Cardiac septum (tissue), 1 donor: ENCODE data around the gene KCTD13. TPM values are rescaled to one million over a fixed set of nuclear protein-coding genes. Genes with fewer than 3 reads are reported as not detected.
"Not testable (repeated sequence)": the region's sequence is repeated elsewhere in the genome, so short reads cannot be mapped to it uniquely, and the experiment has no call there.

Source experiments
- DNase-seq: peaks from one replicate; pipeline ENCODE4 v3.0.0-alpha.2; 2020; ENCODE audit warnings: low spot score
- intact Hi-C: fragments of 100-400 bp; cut with DNase I; formaldehyde crosslinking; loops from one replicate; pipeline ENCODE4 v1.14.0; 2022
- total RNA-seq: library from RNA; stranded (reverse); fragmentation: NEBNext Ultra II Directional; extraction: Animal tissue kit (Norgen Biotek cat#: 25700); gene quantifications from one replicate; pipeline ENCODE4 v1.2.1, GENCODE V29; 2021
- donor health status: DM: no; HTN: no; CAD: no.

Gene KCTD13
- total RNA-seq, 1 donor from 2014 or later = 10.7 TPM

GRCh38 chr16:29894352-29894751 lies 31.7 kb downstream of the KCTD13 start:
- DNase-seq = no peak
- intact Hi-C loops = no loop called here

DNA sequence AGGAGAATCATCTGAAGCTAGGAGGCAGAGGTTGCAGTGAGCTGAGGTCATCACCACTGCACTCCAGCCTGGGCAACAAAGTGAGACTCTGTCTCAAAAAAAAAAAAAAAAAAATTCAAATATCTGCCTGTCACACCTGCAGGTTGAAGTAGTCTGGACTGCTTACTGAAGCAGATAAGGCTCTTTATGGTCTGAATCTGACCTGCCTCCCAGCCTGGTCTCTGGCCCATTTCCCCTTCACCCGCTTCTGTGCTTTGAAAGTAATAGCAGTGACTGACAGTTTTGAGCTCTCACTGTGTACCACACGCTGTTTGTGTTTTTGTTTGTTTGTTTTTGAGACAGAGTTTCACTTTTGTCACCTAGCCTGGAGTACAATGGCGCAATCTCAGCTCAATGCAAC lies 32.5 kb downstream of the KCTD13 start:
- DNase-seq = no peak
- intact Hi-C loops = no loop called here

GRCh38 chr16:29892458-29892813 lies 33.6 kb downstream of the KCTD13 start:
- intact Hi-C loops = no loop called here

GRCh38 chr16:29891525-29892457 lies 34.2 kb downstream of the KCTD13 start:
- intact Hi-C loops = no loop called here
- DNase-seq = no peak

More at GRCh38 chr16:29892458-29892813, 33.6 kb downstream of the KCTD13 start:
- DNase-seq = no peak

DNA sequence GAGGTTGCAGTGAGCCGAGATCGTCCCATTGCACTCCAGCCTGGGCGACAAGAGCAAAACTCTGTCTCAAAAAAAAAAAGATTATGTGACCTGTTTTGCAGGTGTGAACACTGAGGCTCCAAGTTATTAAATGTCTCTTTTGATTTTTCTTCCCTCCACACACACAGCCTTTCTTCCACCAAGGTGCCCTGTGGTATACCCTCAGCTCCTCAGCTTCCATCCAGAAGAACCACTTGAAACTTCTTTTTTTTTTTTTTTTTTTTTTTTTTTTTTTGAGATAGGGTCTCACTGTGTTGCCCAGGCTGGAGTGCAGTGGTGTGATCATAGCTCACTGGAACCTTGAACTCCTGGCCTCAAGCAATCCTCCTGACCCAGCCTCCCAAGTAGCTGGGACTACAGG lies 36.7 kb downstream of the KCTD13 start:
- intact Hi-C loops, DNase-seq: not testable (repeated sequence)

DNA sequence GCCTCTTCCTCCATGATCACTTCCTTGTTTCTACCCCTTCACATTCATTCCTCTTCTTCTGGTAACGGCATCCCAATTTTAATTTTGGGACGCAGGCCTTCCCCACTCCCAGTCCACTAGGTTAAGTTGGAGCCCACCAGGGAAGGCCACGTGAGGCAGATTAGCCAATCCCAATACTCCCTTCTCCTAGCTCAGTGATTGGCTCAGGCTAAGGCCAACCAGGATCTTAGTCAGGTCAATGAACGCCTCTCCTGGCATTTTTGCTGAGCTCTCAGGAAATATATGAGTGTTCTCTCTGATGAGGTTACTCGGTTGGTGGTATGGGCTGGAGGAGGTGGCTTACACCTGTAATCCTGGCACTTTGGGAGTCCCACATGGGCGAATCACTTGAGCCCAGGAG lies 42.0 kb downstream of the KCTD13 start:
- intact Hi-C loops = no loop called here

GRCh38 chr16:29881050-29881449 lies 45.0 kb downstream of the KCTD13 start:
- intact Hi-C loops = no loop called here
- no peak for DNase-seq

More for the DNA sequence above, 42.0 kb downstream of the KCTD13 start:
- DNase-seq = no peak

GRCh38 chr16:29878172-29878571 lies 47.9 kb downstream of the KCTD13 start:
- intact Hi-C loops = no loop called here
- DNase-seq = no peak

DNA sequence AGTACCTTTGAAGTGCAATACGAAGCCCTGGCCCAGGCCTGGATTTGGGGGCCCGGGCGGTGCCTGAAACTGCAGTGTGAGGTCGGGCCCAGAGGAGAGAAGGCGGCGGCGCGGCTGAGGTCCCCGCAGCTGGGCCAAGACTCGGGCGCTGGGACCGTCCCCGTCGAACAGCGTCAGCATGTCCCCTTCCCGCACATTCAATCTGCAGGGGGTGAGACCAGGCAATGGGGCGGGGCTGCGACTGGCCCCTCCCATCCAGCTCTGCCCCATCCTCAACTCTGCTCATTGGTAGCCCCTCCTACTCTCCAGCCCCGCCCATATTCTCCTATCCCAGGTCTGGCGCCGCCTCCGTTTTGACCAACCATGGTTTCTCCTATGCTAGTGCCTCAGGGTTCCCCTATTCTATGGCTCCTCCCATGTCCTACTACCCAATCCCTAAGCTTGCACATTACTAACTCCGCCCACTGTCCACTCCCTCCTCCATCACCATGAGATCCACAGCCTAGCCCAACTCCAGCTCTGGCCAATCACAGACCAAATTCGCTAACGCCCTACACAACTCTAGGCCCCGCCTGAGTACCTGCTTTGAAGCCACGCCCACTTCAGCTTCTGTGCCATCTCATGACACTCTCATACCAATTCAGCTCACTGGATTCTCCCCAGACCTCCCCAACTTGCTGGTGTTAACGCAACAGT lies 48.6 kb downstream of the KCTD13 start:
- no peak for DNase-seq
- intact Hi-C loops = no loop called here

DNA sequence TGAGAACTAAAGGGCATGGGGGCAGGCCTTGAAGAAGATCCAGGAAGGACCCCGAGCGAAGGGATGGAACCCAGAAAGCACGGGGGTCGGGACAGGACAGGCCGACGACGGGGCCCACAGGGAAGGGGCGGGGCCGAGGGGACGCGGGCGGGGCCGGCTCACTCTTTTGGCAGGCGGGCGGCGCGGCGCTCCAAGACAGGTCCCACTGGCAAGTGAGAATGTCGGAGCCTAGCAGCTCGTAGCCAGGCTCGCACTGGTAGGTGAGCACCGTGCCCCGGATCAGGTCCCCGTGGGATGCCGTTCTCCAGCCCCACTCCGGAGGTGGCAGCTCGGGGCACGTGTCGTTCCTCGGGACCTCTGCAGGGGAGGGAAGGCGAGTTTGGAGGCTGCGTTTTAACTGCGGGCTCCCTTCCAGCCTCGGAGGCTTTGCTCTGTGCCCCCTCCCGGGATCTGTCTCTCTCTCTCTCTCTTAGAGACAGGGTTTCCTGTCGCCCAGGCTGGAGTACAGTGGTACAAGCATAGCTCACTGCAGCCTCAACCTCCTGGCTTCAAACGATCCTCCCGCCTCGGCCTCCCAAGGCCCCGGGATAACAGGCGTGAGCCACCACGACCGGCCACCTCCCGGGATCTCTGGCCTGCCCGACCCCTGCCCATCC lies 49.3 kb downstream of the KCTD13 start:
- no peak for DNase-seq
- intact Hi-C loops = no loop called here

GRCh38 chr16:29876217-29876593 lies 49.8 kb downstream of the KCTD13 start:
- intact Hi-C loops = no loop called here
- DNase-seq = no peak

- DNase-seq = no peak
- intact Hi-C loops = no loop called here
Observed at GRCh38 chr16:29875206-29875605, 50.8 kb downstream of the KCTD13 start.

GRCh38 chr16:29873319-29873718 lies 52.7 kb downstream of the KCTD13 start:
- intact Hi-C loops = no loop called here
- no peak for DNase-seq

DNA sequence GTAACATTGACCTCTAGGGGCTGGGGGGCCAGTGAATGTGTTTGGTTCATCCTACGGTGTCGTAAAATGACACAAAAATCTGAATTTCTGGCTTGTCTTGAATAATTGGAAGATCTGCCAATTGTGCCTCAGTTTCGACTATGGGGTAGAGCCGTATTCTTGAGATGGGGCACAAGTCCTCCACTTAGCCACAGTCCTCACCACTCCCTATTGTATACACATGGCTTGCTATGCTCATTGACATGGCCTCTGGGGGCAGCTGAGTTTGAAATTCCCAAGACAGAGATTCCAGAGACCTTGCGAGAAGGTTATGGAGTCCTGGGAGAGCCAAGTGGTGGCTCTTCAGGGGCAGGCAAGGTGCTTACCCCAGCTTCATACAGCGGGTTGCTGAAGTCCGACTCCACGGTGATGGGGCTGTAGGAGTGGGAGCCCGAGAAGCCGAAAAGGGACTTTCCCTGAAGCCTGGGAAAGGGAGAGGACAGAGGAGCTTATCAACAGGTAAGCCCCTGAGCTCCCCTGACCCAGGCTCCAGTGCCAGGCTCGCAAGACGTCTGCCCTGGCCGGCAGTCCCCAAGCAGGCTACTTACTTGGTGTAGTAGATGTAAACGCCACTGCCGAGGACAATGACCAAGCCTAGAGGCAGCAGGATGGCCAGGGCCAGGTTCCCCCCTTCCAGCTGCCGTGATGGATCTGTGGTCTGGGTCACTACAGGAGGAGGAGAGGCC lies 54.0 kb downstream of the KCTD13 start:
- no peak for DNase-seq
- intact Hi-C loops = no loop called here

DNA sequence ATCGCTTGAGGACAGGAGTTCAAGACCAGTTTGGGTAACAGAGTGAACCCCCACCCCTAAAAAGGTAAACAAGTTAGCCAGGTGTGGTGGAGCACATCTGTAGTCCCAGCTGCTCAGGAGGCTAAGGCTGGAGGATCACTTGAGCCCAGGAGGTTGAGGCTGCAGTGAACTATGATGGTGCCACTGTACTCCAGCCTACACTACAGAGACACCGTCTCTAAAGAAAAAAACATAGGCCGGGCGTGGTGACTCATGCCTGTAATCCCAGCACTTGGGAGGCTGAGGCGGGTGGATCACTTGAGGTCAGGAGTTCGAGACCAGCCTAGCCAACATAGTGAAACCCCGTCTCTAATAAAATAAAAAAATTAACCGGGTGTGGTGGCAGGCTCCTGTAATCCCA lies 57.0 kb downstream of the KCTD13 start:
- intact Hi-C loops = not testable (repeated sequence)

DNA sequence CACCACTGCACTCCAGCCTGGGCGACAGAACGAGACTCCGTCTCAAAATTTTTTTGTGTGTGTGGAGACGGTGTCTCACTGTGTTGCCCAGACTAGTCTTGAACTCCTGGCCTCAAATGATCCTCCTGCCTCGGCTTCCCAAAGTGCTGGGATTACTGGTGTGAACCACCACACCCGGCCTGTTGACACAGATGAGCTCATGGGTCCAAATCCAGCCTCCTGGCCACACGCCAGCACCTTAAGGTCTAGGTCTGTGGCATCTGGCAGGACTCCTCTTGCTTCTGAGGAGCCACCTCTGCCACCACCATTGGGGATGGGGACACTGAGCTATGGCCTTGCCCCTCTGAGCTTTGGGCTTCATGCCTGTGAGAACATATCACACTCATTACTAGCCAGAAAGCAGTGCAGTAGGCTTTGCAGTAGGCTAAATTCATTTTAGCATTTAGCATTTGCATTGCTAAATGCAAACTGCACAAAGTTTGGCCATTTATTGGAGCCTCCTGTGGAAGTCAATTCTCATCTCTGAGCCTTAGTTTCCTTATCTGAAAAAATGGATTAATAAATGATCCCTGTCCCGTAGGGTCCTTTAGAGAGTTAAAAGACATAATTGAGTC lies 57.5 kb downstream of the KCTD13 start:
- DNase-seq = no peak
- intact Hi-C loops = no loop called here

More for the DNA sequence above, 57.0 kb downstream of the KCTD13 start:
- DNase-seq = not testable (repeated sequence)

GRCh38 chr16:29864205-29864604 lies 61.8 kb downstream of the KCTD13 start:
- no peak for DNase-seq
- intact Hi-C loops = loop anchor here (5.0 kb wide), 1 partner anchor 47 kb away; the partner anchor contains the start of gene PAGR1

DNA sequence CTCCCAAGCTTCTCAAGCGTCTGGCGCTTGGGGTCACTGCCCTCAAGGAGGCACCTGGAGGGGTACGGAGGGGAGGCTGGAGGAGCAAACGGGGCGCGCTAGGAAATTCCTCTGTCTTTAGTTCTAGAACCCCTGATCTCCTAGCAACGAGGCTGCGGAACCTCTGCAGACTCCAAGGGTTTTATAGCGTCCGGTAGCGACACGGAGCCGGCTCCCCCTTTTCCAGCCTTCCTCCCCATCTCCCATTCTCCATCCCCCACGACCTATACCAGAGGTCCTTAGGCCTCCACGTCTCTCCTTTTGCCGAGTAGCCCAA lies 62.4 kb downstream of the KCTD13 start:
- intact Hi-C loops = loop anchor here (1.0 to 5.0 kb wide), 3 partner anchors 46 to 133 kb away; partner anchors contain the start of genes INO80E, KIF22 and PAGR1
- DNase-seq = no peak
